GM12865 (cell line): Measurements from ENCODE around the gene ZCCHC2.

ENCODE experiments used
- DNase-seq: peaks from one replicate; pipeline ENCODE4 v3.0.0; 2010; ENCODE audit warnings: low read depth
- H3K4me3 ChIP-seq: 2 replicates; pipeline ENCODE4 v1.5.1; 2011; ENCODE audit warnings: mild to moderate bottlenecking, low read depth, low read length, control low read depth
- TF ChIP-seq, protein P1 (sequence below): IDR thresholded peaks from 2 replicates; pipeline ENCODE4 v1.5.1; 2011; ENCODE audit warnings: low read length, control low read depth, low read depth, inconsistent platforms; ENCODE audit not compliant: insufficient read depth; ENCODE audit errors: missing control alignments

The ZCCHC2 gene

DNA sequence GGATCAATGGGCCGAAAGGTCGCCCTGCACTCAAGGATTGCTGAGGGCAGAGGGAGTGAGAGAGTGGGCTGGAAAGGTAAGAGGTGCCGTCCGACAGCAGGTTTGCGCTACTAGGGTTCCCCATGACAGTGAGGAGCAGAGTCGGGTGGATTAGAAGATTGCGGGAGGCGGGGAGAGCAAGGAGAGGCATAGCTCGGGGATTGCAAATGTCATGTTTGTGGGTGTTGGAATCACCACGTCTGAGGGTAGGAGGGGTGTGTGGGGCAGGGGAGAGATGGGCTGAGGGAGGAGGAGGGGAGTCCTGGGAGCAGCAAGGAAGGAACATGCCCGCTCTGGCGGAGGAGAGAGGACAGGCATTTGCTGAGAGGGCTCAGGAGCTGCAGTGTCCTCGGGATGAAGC lies 81.2 kb downstream of the ZCCHC2 start:
- H3K4me3 ChIP-seq, result no peak overlapping the region
- DNase-seq, result no peak
- TF ChIP-seq, protein P1, sequence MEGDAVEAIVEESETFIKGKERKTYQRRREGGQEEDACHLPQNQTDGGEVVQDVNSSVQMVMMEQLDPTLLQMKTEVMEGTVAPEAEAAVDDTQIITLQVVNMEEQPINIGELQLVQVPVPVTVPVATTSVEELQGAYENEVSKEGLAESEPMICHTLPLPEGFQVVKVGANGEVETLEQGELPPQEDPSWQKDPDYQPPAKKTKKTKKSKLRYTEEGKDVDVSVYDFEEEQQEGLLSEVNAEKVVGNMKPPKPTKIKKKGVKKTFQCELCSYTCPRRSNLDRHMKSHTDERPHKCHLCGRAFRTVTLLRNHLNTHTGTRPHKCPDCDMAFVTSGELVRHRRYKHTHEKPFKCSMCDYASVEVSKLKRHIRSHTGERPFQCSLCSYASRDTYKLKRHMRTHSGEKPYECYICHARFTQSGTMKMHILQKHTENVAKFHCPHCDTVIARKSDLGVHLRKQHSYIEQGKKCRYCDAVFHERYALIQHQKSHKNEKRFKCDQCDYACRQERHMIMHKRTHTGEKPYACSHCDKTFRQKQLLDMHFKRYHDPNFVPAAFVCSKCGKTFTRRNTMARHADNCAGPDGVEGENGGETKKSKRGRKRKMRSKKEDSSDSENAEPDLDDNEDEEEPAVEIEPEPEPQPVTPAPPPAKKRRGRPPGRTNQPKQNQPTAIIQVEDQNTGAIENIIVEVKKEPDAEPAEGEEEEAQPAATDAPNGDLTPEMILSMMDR, result no peak

GRCh38 chr18:62605685-62606084 lies 82.9 kb downstream of the ZCCHC2 start:
- no peak overlapping the region for H3K4me3 ChIP-seq
- TF ChIP-seq, protein P1, result no peak
- DNase-seq, result no peak

DNA sequence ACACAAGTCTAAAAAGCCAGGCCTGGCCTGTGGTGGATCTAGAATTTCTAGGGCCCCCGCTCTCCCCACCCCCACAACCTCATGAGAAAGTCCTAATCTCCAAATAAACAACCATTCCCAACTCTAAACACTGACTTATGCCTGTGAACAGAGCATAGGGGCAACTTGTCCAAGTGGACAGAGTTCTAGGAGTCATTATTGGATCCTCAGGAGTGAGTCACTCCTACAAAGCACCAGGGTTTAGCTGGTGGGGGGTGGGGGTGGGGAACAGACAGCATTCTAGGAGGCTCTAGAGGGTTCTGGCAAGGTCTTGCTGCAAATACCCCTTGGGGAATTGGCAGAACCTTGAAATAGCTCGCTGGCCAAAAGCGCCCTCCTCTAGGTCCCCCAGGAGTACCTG lies 83.3 kb downstream of the ZCCHC2 start:
- no peak overlapping the region for H3K4me3 ChIP-seq
- no peak for DNase-seq
- TF ChIP-seq, protein P1, result no peak

DNA sequence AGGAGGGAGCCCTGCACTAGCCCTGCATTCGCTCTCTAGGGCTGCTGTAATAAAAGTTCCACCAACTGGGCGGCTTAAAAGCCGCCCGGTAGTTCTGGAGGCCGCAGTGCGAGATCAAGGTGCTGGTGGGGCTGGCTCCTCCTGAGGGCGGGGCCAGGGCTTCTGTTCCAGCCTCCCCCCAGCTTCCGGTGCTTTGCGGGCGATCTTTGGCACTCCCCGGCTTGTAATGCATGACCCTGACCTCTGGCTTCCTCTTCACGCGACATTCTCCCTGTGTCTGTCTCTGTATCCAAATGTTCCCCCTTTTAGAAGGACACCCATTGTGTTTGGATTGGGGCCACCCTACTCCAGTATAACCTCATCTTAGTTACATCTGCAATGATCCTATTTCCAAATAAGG lies 84.5 kb downstream of the ZCCHC2 start:
- H3K4me3 ChIP-seq, result no peak overlapping the region
- TF ChIP-seq, protein P1, result no peak
- no peak for DNase-seq

GRCh38 chr18:62607708-62608428 lies 85.0 kb downstream of the ZCCHC2 start:
- no peak overlapping the region for H3K4me3 ChIP-seq
- TF ChIP-seq, protein P1, result no peak
- no peak for DNase-seq

DNA sequence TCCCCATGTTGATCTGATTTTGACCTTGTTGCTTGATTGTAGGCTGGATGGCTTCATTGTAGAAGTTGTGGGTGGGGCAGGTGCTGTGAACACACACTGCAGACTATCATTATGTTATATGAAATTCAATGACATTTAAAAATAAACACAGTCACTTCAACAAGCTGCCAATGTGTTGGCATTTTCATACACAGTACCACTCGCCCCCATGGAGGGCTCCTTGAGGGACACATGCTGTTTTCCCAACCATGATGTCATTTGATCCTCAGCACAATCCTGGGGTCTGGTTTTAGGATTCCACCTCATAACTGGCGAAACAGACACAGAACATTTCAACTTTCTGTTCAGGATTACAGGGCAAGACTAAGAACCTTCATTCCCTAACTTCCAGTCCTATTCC lies 86.9 kb downstream of the ZCCHC2 start:
- H3K4me3 ChIP-seq, result no peak overlapping the region
- TF ChIP-seq, protein P1, result no peak
- no peak for DNase-seq

- TF ChIP-seq, protein P1, result no peak
- DNase-seq, result no peak
- H3K4me3 ChIP-seq, result no peak overlapping the region
Measured at GRCh38 chr18:62610351-62610700, 87.5 kb downstream of the ZCCHC2 start.
